CD8-positive, alpha-beta memory T cell (primary cell): Measurements from ENCODE around the gene MASP1. TPM values are rescaled to one million over a fixed set of nuclear protein-coding genes. Genes with fewer than 3 reads are reported as not detected.

Experiments
- CTCF ChIA-PET: fragments of 350-600 bp; sonication (Branson Sonifier 250); formaldehyde crosslinking; loops from one replicate; lab custom pipeline; 2021; ENCODE audit warnings: antibody characterized with exemption; lab: Charles Lee
- POLR2A ChIA-PET: fragments of 350-600 bp; sonication (Branson Sonifier 250); formaldehyde crosslinking; loops from one replicate; lab custom pipeline; 2021; ENCODE audit warnings: antibody characterized with exemption; lab: Charles Lee
- DNase-seq, 5 donors: peaks; one replicate each; pipeline versions ENCODE4 v3.0.0 to v3.0.0-alpha.2; 2020 to 2022; ENCODE audit warnings: mixed read lengths in 1 of 5
- H3K27ac ChIP-seq: one replicate; pipeline ENCODE4 v1.7.0; 2013; ENCODE audit warnings: low read depth, mild to moderate bottlenecking, low read length, moderate library complexity
- H3K27me3 ChIP-seq: 2 replicates; pipeline ENCODE4 v1.7.0; 2013; ENCODE audit warnings: low read length, mild to moderate bottlenecking; ENCODE audit not compliant: insufficient read depth, poor library complexity, severe bottlenecking
- H3K36me3 ChIP-seq: 2 replicates; pipeline ENCODE4 v1.7.0; 2013; ENCODE audit warnings: mild to moderate bottlenecking, low read length, moderate library complexity; ENCODE audit not compliant: insufficient read depth
- H3K4me1 ChIP-seq: 2 replicates; pipeline ENCODE4 v1.7.0; 2013; ENCODE audit warnings: mild to moderate bottlenecking, low read length, moderate library complexity; ENCODE audit not compliant: insufficient read depth
- H3K4me3 ChIP-seq: 2 replicates; pipeline ENCODE4 v1.7.0; 2013; ENCODE audit warnings: mild to moderate bottlenecking, low read length
- H3K9me3 ChIP-seq: 2 replicates; pipeline ENCODE4 v1.7.0; 2013; ENCODE audit warnings: mild to moderate bottlenecking, low read length
- H3K27ac Mint-ChIP-seq, 8 donors: one replicate each; pipeline ENCODE4 v1.8.0; 2020 to 2021; ENCODE audit warnings: mixed read lengths in 8 of 8, mild to moderate bottlenecking in 6 of 8, inconsistent platforms in 3 of 8, moderate library complexity in 3 of 8
- H3K27me3 Mint-ChIP-seq, 2 donors: one replicate each; pipeline ENCODE4 v1.8.0; 2020 to 2021; ENCODE audit warnings: mixed read lengths in 2 of 2, mild to moderate bottlenecking in 1 of 2, moderate library complexity in 1 of 2
- H3K36me3 Mint-ChIP-seq, 3 donors: one replicate each; pipeline ENCODE4 v1.8.0; 2020 to 2021; ENCODE audit warnings: mixed read lengths in 3 of 3, inconsistent platforms in 1 of 3, mild to moderate bottlenecking in 1 of 3
- H3K4me1 Mint-ChIP-seq, 3 donors: one replicate each; pipeline ENCODE4 v1.8.0; 2020 to 2021; ENCODE audit warnings: mixed read lengths in 3 of 3, inconsistent platforms in 1 of 3, mild to moderate bottlenecking in 1 of 3
- H3K4me3 Mint-ChIP-seq, 7 donors: one replicate each; pipeline ENCODE4 v1.8.0; 2020 to 2021; ENCODE audit warnings: mixed read lengths in 7 of 7, mild to moderate bottlenecking in 6 of 7, moderate library complexity in 4 of 7, inconsistent platforms in 2 of 7
- H3K9me3 Mint-ChIP-seq, 5 donors: one replicate each; pipeline ENCODE4 v1.8.0; 2020 to 2022; ENCODE audit warnings: mixed read lengths in 5 of 5, mild to moderate bottlenecking in 3 of 5, moderate library complexity in 2 of 5, inconsistent platforms in 1 of 5
- polyA plus RNA-seq: library from polyadenylated mRNA; unstranded; fragments of 300-500 nt; fragmentation: Illumina TruSeq; gene quantifications from one replicate; pipeline ENCODE4 v1.2.3, GENCODE V29; 2021
- total RNA-seq, 2 experiments: library from RNA; stranded (reverse); gene quantifications; one replicate each; pipeline ENCODE4 v1.2.3, GENCODE V29; 2021

Gene MASP1
- total and polyA plus RNA-seq, 3 experiments from 2014 or later = not detected

GRCh38 chr3:187322291-187322690 lies 30.8 kb upstream of the MASP1 start:
- Mint-ChIP-seq H3K27me3 (peaks cover 16 to 44% of the 10 kb centered on the region in 2 donors), H3K9me3 (no peaks in the 10 kb centered on the region), H3K4me1 (peaks cover 15 to 18% (median 15%) of the 10 kb centered on the region in 3 donors), H3K27ac (no peak overlapping the region), H3K36me3 (no peaks in the 10 kb centered on the region), H3K4me3 (no peak overlapping the region)
- Histone ChIP-seq H3K4me3 (no peak overlapping the region), H3K36me3 (no peaks in the 10 kb centered on the region), H3K27me3 (peaks cover 10% of the 10 kb centered on the region), H3K27ac (no peak overlapping the region), H3K9me3 (no peaks in the 10 kb centered on the region), H3K4me1 (peaks cover 12% of the 10 kb centered on the region)
- ChIA-PET CTCF (interaction anchor here (1.0 to 11.8 kb wide), 3 partner anchors 16 to 392 kb away, joined by 3 to 228 read pairs (median 6); no protein-coding TSS in a partner anchor), POLR2A (no interaction called here)
- no peak for DNase-seq

GRCh38 chr3:187321766-187322165 lies 30.2 kb upstream of the MASP1 start:
- no peak overlapping the region for H3K27ac Mint-ChIP-seq

GRCh38 chr3:187319699-187320302 lies 28.3 kb upstream of the MASP1 start:
- H3K36me3 ChIP-seq = no peaks in the 10 kb centered on the region
- H3K9me3 ChIP-seq = no peaks in the 10 kb centered on the region
- Mint-ChIP-seq H3K27me3 (peaks cover 20 to 59% of the 10 kb centered on the region in 2 donors), H3K9me3 (no peaks in the 10 kb centered on the region), H3K4me1 (peaks cover 15 to 18% (median 15%) of the 10 kb centered on the region in 3 donors), H3K27ac (no peak overlapping the region), H3K4me3 (no peak overlapping the region), H3K36me3 (no peaks in the 10 kb centered on the region)
- H3K4me1 ChIP-seq = peaks cover 12% of the 10 kb centered on the region
- POLR2A ChIA-PET = interaction anchor here (1.0 kb wide), 1 partner anchor 421 kb away, joined by 3 read pairs; no protein-coding TSS in a partner anchor
- CTCF ChIA-PET = interaction anchor here (0.8 to 11.8 kb wide), 20 partner anchors 8 to 1875 kb away, joined by 3 to 228 read pairs (median 5); partner anchors contain the start of genes RTP2 and SST
- peak; percentile 21 to 55 (median 30) for DNase-seq
- H3K4me3 ChIP-seq = peak overlapping the region; percentile 3
- peaks cover 10% of the 10 kb centered on the region for H3K27me3 ChIP-seq
- H3K27ac ChIP-seq = no peak overlapping the region

More at GRCh38 chr3:187321766-187322165, 30.2 kb upstream of the MASP1 start:
- peaks cover 12% of the 10 kb centered on the region for H3K4me1 ChIP-seq
- peaks cover 19 to 50% of the 10 kb centered on the region in 2 donors for H3K27me3 Mint-ChIP-seq
- peaks cover 15 to 18% (median 15%) of the 10 kb centered on the region in 3 donors for H3K4me1 Mint-ChIP-seq
- ChIA-PET POLR2A (no interaction called here), CTCF (interaction anchor here (1.0 to 11.8 kb wide), 3 partner anchors 15 to 393 kb away, joined by 3 to 228 read pairs (median 6); no protein-coding TSS in a partner anchor)
- no peak for DNase-seq
- no peaks in the 10 kb centered on the region for H3K36me3 ChIP-seq
- H3K27ac ChIP-seq = no peak overlapping the region
- no peaks in the 10 kb centered on the region for H3K9me3 ChIP-seq
- H3K4me3 ChIP-seq = no peak overlapping the region
- no peaks in the 10 kb centered on the region for H3K9me3 Mint-ChIP-seq
- peaks cover 10% of the 10 kb centered on the region for H3K27me3 ChIP-seq
- no peaks in the 10 kb centered on the region for H3K36me3 Mint-ChIP-seq
- H3K4me3 Mint-ChIP-seq = no peak overlapping the region

- no peak overlapping the region for H3K27ac Mint-ChIP-seq
- H3K27me3 Mint-ChIP-seq = peaks cover 22 to 65% of the 10 kb centered on the region in 2 donors
- Histone ChIP-seq H3K4me1 (peaks cover 12% of the 10 kb centered on the region), H3K4me3 (peak overlapping the region; percentile 3), H3K27ac (no peak overlapping the region), H3K27me3 (peaks cover 10% of the 10 kb centered on the region), H3K9me3 (no peaks in the 10 kb centered on the region), H3K36me3 (no peaks in the 10 kb centered on the region)
- DNase-seq = peak in 4 of 5 donors; percentile 22 to 57 (median 42)
- POLR2A ChIA-PET = interaction anchor here (1.0 kb wide), 1 partner anchor 422 kb away, joined by 3 read pairs; no protein-coding TSS in a partner anchor
- H3K4me1 Mint-ChIP-seq = peaks cover 15 to 18% (median 15%) of the 10 kb centered on the region in 3 donors
- H3K36me3 Mint-ChIP-seq = no peaks in the 10 kb centered on the region
- peak overlapping the region in 6 of 7 donors; percentile 14 to 69 (median 60) for H3K4me3 Mint-ChIP-seq
- H3K9me3 Mint-ChIP-seq = no peaks in the 10 kb centered on the region
- CTCF ChIA-PET = interaction anchor here (0.9 to 11.8 kb wide), 26 partner anchors 8 to 1876 kb away, joined by 3 to 228 read pairs (median 4); partner anchors contain the start of genes RTP2 and SST
Observed at GRCh38 chr3:187318819-187319616, 27.5 kb upstream of the MASP1 start.

GRCh38 chr3:187315872-187316271 lies 24.3 kb upstream of the MASP1 start:
- CTCF ChIA-PET = interaction anchor here (1.4 to 11.8 kb wide), 3 partner anchors 9 to 399 kb away, joined by 3 to 228 read pairs (median 79); no protein-coding TSS in a partner anchor
- peaks cover 21 to 79% of the 10 kb centered on the region in 2 donors for H3K27me3 Mint-ChIP-seq
- H3K4me1 Mint-ChIP-seq = peaks cover 11 to 15% (median 14%) of the 10 kb centered on the region in 3 donors
- H3K4me3 ChIP-seq = no peak overlapping the region
- no peaks in the 10 kb centered on the region for H3K36me3 ChIP-seq
- H3K27ac Mint-ChIP-seq = no peak overlapping the region
- DNase-seq = no peak
- peaks cover 0 to 2% (median 0%) of the 10 kb centered on the region in 5 donors for H3K9me3 Mint-ChIP-seq
- H3K27ac ChIP-seq = no peak overlapping the region
- no peak overlapping the region for H3K4me3 Mint-ChIP-seq
- H3K9me3 ChIP-seq = no peaks in the 10 kb centered on the region
- peaks cover 12% of the 10 kb centered on the region for H3K4me1 ChIP-seq
- H3K36me3 Mint-ChIP-seq = peaks cover 0 to 6% (median 4%) of the 10 kb centered on the region in 3 donors
- H3K27me3 ChIP-seq = peaks cover 10% of the 10 kb centered on the region
- POLR2A ChIA-PET = no interaction called here

- peaks cover 0 to 2% (median 0%) of the 10 kb centered on the region in 5 donors for H3K9me3 Mint-ChIP-seq
- Histone ChIP-seq H3K9me3 (no peaks in the 10 kb centered on the region), H3K4me1 (peaks cover 4% of the 10 kb centered on the region), H3K27me3 (peaks cover 3% of the 10 kb centered on the region), H3K4me3 (no peak overlapping the region), H3K36me3 (no peaks in the 10 kb centered on the region), H3K27ac (no peak overlapping the region)
- H3K4me1 Mint-ChIP-seq = peaks cover 7 to 8% (median 7%) of the 10 kb centered on the region in 3 donors
- H3K36me3 Mint-ChIP-seq = peaks cover 0 to 6% (median 4%) of the 10 kb centered on the region in 3 donors
- ChIA-PET POLR2A (no interaction called here), CTCF (no interaction called here)
- peaks cover 23 to 78% of the 10 kb centered on the region in 2 donors for H3K27me3 Mint-ChIP-seq
- no peak overlapping the region for H3K4me3 Mint-ChIP-seq
- no peak for DNase-seq
- no peak overlapping the region for H3K27ac Mint-ChIP-seq
Observed at GRCh38 chr3:187314176-187314575, 22.6 kb upstream of the MASP1 start.

GRCh38 chr3:187310954-187311470 lies 19.5 kb upstream of the MASP1 start:
- no peak overlapping the region for H3K27ac ChIP-seq
- Mint-ChIP-seq H3K27ac (no peak overlapping the region), H3K9me3 (peaks cover 0 to 2% (median 0%) of the 10 kb centered on the region in 5 donors), H3K27me3 (peaks cover 13 to 61% of the 10 kb centered on the region in 2 donors), H3K4me3 (no peak overlapping the region), H3K36me3 (peaks cover 0 to 6% (median 4%) of the 10 kb centered on the region in 3 donors), H3K4me1 (no peaks in the 10 kb centered on the region)
- no peak for DNase-seq
- H3K4me1 ChIP-seq = no peaks in the 10 kb centered on the region
- H3K27me3 ChIP-seq = no peaks in the 10 kb centered on the region
- no peaks in the 10 kb centered on the region for H3K9me3 ChIP-seq
- POLR2A ChIA-PET = no interaction called here
- CTCF ChIA-PET = interaction anchor here (1.0 kb wide), 2 partner anchors 9 to 369 kb away, joined by 3 to 5 read pairs; no protein-coding TSS in a partner anchor
- H3K36me3 ChIP-seq = no peaks in the 10 kb centered on the region
- H3K4me3 ChIP-seq = no peak overlapping the region
